ENCODE results near the gene RPS6KA2. TPM values are rescaled to one million over a fixed set of nuclear protein-coding genes. Genes with fewer than 3 reads are reported as not detected.
"Not testable (repeated sequence)": the region's sequence is repeated elsewhere in the genome, so short reads cannot be mapped to it uniquely, and the experiment has no call there.

Gene RPS6KA2
- polyA plus RNA-seq, 6 donors from 2014 or later: 2.1 to 5.4 (median 4.6) TPM

DNA sequence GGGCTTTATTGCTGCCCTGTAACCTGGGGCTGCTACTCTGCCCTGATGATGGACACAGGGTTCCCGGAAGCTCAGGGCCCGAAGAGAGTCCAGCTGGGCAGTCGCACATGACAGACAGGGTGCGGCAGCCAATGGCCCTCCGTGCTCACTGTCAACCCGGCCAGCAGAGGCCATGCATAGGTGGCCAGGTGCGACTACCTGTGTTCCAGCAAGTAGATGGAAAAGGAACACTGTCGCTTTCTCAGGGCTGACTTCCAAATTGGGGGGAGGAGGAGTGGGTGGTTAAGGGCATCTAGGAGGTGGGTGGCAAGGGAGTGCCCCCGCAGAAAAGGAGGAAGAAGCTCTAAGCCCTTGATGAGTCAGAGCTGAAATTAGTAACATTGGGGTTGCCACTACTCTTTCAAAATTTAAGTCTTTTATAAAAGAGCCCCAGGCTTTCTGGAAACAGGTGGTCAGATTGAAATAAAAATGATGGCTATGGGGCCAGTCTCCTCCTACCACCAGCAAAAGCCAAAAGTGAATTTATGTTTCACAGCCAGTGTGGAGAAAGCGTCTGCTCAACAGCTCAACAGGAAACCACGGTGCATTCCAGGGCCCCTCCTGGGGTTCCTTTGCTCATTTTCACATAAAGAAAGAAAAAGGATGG is 38.2 kb downstream of the RPS6KA2 start:
- no peaks in the 10 kb centered on the region for H3K9me3 Mint-ChIP-seq
- H3K36me3 Mint-ChIP-seq: no peaks in the 10 kb centered on the region
- H3K4me1 Mint-ChIP-seq: peaks cover 31 to 44% (median 36%) of the 10 kb centered on the region in 3 donors
- DNase-seq: peak; percentile 19
- no peak for ATAC-seq (ENCODE audit: low read depth in 2 of 2)
- peak overlapping the region; percentile 50 to 92 (median 72) for H3K4me3 Mint-ChIP-seq
- H3K27ac Mint-ChIP-seq: peak overlapping the region in 5 of 6 donors; percentile 2 to 81 (median 72)
- H3K27me3 Mint-ChIP-seq: no peaks in the 10 kb centered on the region

DNA sequence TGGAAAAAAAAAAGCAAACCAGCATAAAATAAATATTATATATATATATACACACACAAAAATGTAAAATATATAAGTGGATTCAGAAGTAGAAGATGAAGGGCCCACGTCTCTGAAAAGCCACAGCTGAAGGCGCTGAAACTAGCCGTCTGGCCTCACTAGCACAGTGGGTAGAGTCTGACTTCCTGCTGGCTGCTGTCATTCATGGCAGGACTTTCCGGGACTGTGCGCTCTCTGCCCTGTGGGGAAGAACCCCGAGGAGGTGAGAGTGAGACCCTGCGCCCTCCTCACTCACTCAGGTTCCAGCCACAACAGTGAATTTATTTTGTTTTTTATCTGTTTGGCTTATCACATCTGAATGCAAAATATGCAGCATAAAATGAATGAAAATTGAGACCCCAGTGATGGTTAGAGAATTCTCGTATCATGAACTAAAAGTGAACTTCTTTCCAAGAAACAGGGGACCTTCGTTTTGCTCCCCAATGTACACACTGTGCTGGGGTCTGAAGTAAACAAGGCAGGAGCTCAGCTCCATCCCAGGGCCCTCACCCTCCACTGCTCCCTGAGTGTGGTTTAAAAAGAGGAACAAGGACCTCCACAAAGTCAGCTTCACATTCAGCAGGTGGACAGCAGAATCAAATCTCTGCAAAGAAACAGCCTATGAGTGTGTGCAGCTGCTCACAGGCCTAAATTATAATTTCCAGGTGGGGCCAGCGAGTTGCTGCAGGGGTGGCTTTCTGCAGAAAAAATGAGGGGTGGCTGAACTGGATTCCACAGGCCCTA is 39.2 kb downstream of the RPS6KA2 start:
- no peaks in the 10 kb centered on the region for H3K27me3 Mint-ChIP-seq
- peak overlapping the region in 5 of 6 donors; percentile 39 to 85 (median 58) for H3K27ac Mint-ChIP-seq
- peak overlapping the region; percentile 50 to 92 (median 72) for H3K4me3 Mint-ChIP-seq
- no peaks in the 10 kb centered on the region for H3K9me3 Mint-ChIP-seq
- ATAC-seq (ENCODE audit: low read depth in 2 of 2): peak; percentile 88 to 90
- peak; percentile 64 for DNase-seq
- no peaks in the 10 kb centered on the region for H3K36me3 Mint-ChIP-seq
- H3K4me1 Mint-ChIP-seq: peaks cover 31 to 47% (median 36%) of the 10 kb centered on the region in 3 donors

- Mint-ChIP-seq H3K27ac (peak within 1 kb of the TSS in 4 of 6 donors; percentile 24 to 82 (median 53)), H3K4me1 (peaks cover 31 to 47% (median 36%) of the 10 kb centered on the region in 3 donors), H3K36me3 (no peaks in the 10 kb centered on the region), H3K27me3 (no peaks in the 10 kb centered on the region), H3K4me3 (peak within 1 kb of the TSS in 6 of 8 donors; percentile 47 to 75 (median 56)), H3K9me3 (no peaks in the 10 kb centered on the region)
- DNase-seq (peak; percentile 60), ATAC-seq (ENCODE audit: low read depth in 2 of 2) (peak; percentile 73 to 76)
Observed at GRCh38 chr6:166586424-166587156, 40.5 kb downstream of the RPS6KA2 start, which contains the start of gene RAMACL. Gene RAMACL, minus strand, starts transcription at chr6:166586678. Its CDS starts 201 bp downstream, at chr6:166586477.

- no peak overlapping the region for H3K4me3 Mint-ChIP-seq
- H3K27me3 Mint-ChIP-seq: no peaks in the 10 kb centered on the region
- no peak for DNase-seq
- no peak for ATAC-seq (ENCODE audit: low read depth in 2 of 2)
- H3K27ac Mint-ChIP-seq: no peak overlapping the region
- H3K4me1 Mint-ChIP-seq: peaks cover 30 to 37% (median 35%) of the 10 kb centered on the region in 3 donors
- no peaks in the 10 kb centered on the region for H3K36me3 Mint-ChIP-seq
- H3K9me3 Mint-ChIP-seq: no peaks in the 10 kb centered on the region
Observed at GRCh38 chr6:166584853-166585429, 42.1 kb downstream of the RPS6KA2 start.

DNA sequence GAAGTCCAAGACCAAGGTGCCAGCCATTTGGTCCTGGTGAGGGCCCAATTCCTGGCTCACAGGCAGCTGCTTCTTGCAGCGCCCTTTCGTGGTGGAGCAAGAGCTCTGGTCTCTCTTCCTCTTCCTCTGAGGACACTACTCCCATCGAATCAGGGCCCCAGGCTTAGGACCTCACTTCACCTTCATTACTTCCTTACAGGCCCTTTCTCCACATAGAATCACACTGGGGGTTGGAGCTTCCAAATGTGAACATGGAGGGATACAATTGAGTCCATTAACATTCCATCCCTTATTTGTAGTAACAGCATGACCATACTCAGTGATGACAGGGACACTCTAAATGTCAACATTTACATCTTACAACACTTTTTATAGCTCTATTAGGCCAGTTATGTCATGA is 42.9 kb downstream of the RPS6KA2 start:
- Mint-ChIP-seq H3K4me3 (no peak overlapping the region), H3K4me1 (peaks cover 22 to 29% (median 27%) of the 10 kb centered on the region in 3 donors), H3K9me3 (no peaks in the 10 kb centered on the region), H3K36me3 (no peaks in the 10 kb centered on the region), H3K27ac (no peak overlapping the region), H3K27me3 (no peaks in the 10 kb centered on the region)
- DNase-seq (no peak), ATAC-seq (ENCODE audit: low read depth in 2 of 2) (no peak)

- DNase-seq: no peak
- no peak for ATAC-seq (ENCODE audit: low read depth in 2 of 2)
- H3K27ac Mint-ChIP-seq: no peak overlapping the region
- no peak overlapping the region for H3K4me3 Mint-ChIP-seq
- no peaks in the 10 kb centered on the region for H3K36me3 Mint-ChIP-seq
- H3K9me3 Mint-ChIP-seq: no peaks in the 10 kb centered on the region
- no peaks in the 10 kb centered on the region for H3K27me3 Mint-ChIP-seq
- peaks cover 15 to 22% (median 19%) of the 10 kb centered on the region in 3 donors for H3K4me1 Mint-ChIP-seq
Observed at GRCh38 chr6:166583230-166583965, 43.7 kb downstream of the RPS6KA2 start.

GRCh38 chr6:166582258-166582657 is 44.8 kb downstream of the RPS6KA2 start:
- Mint-ChIP-seq H3K4me1 (peaks cover 7 to 11% (median 9%) of the 10 kb centered on the region in 3 donors), H3K4me3 (no peak overlapping the region), H3K9me3 (peaks cover 0 to 9% (median 4%) of the 10 kb centered on the region in 7 donors), H3K27me3 (no peaks in the 10 kb centered on the region), H3K27ac (no peak overlapping the region), H3K36me3 (peaks cover 0 to 6% of the 10 kb centered on the region in 2 donors)
- no peak for DNase-seq
- no peak for ATAC-seq (ENCODE audit: low read depth in 2 of 2)

DNA sequence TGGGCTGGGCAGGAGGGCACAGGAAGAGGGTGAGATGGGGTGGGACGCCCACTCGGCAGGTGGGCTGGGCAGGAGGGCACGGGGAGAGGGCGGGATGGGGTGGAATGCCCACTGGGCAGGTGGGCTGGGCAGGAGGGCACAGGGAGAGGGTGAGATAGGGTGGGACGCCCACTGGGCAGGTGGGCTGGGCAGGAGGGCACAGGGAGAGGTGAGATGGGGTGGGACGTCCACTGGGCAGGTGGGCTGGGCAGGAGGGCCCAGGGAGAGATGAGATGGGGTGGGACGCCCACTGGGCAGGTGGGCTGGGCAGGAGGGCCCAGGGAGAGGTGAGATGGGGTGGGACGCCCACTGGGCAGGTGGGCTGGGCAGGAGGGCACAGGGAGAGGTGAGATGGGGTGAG is 45.2 kb downstream of the RPS6KA2 start:
- H3K4me3 Mint-ChIP-seq; DNase-seq; H3K27ac Mint-ChIP-seq; H3K27me3 Mint-ChIP-seq; H3K4me1 Mint-ChIP-seq; ATAC-seq (ENCODE audit: low read depth in 2 of 2): not testable (repeated sequence)
- peaks cover 0 to 10% of the 10 kb centered on the region in 2 donors for H3K36me3 Mint-ChIP-seq
- peaks cover 0 to 12% (median 6%) of the 10 kb centered on the region in 7 donors for H3K9me3 Mint-ChIP-seq

DNA sequence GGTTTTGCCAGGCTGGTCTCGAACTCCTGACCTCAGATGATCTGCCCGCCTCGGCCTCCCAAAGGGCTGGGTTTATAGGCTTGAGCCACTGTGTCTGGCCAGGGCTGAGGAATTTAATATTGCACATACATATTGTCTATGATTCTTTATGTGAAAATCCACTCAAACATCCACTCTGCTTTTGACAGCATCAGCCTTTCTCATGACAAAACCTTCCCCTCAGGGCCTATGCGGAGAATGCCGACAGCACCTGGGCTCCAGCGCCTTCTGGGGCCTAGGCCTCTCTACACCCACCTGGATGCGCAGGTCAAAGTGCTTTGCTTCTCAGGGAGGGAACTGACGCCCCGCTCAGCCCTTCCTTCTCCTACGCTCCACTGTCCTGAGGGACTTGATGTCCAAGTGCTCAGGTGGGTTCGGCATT is 46.0 kb downstream of the RPS6KA2 start:
- no peak overlapping the region for H3K4me3 Mint-ChIP-seq
- no peaks in the 10 kb centered on the region for H3K27me3 Mint-ChIP-seq
- peaks cover 0 to 4% (median 0%) of the 10 kb centered on the region in 3 donors for H3K4me1 Mint-ChIP-seq
- peaks cover 3 to 19% (median 13%) of the 10 kb centered on the region in 7 donors for H3K9me3 Mint-ChIP-seq
- ATAC-seq (ENCODE audit: low read depth in 2 of 2) (no peak), DNase-seq (no peak)
- H3K36me3 Mint-ChIP-seq: peaks cover 4 to 17% of the 10 kb centered on the region in 2 donors
- no peak overlapping the region for H3K27ac Mint-ChIP-seq

DNA sequence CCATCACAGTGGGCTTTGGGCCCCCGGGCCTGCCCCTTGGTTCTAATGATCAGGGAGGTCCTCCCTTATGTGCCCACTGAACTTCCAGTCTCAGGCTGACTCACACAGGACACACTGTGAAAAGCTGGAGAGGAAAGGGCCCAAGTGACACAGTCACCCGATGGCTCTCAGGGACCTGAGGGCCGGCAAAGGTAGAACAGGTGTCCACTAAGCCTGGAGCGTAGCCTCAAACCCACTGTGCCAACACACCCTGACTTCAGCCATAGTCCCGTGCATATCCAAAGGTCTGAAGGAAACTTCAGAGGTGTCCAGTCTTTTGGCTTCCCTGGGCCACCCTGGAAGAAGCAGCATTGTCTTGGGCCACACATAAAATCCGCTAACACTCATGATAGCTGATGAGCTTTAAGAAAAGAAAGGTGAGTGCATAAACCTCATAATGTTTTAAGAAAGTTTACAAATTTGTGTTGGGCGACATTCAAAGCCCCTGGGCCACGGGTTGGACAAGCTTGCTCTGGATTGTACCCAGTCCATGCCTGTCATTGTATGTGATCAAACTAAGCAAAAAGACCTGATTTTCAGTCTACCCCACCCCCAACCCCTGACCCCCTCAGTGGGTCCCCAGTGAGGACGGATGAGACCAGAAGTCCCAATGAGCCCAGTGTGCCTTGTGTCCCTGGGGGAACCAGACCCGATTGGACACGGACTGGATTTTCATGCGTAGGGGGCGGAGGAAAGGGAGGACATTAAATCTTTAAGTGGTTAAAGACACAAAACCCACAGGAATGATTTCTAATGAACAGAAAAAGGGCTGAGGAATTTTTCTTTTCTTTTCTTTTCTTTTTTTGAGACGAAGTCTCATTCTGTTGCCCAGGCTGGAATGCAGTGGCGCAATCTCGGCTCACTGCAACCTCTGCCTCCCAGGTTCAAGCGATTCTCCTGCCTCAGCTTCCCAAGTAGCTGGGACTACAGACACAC is 46.7 kb downstream of the RPS6KA2 start:
- H3K9me3 Mint-ChIP-seq: peaks cover 5 to 21% (median 14%) of the 10 kb centered on the region in 7 donors
- H3K27ac Mint-ChIP-seq: no peak overlapping the region
- H3K4me3 Mint-ChIP-seq: no peak overlapping the region
- H3K4me1 Mint-ChIP-seq: peaks cover 0 to 4% (median 0%) of the 10 kb centered on the region in 3 donors
- DNase-seq (no peak), ATAC-seq (ENCODE audit: low read depth in 2 of 2) (no peak)
- peaks cover 6 to 21% of the 10 kb centered on the region in 2 donors for H3K36me3 Mint-ChIP-seq
- H3K27me3 Mint-ChIP-seq: no peaks in the 10 kb centered on the region

- H3K4me1 Mint-ChIP-seq: peaks cover 0 to 4% (median 0%) of the 10 kb centered on the region in 3 donors
- ATAC-seq (ENCODE audit: low read depth in 2 of 2) (no peak), DNase-seq (no peak)
Observed at GRCh38 chr6:166579237-166579850, 47.7 kb downstream of the RPS6KA2 start.

More at GRCh38 chr6:166579237-166579850, 47.7 kb downstream of the RPS6KA2 start:
- H3K27me3 Mint-ChIP-seq: no peaks in the 10 kb centered on the region
- H3K36me3 Mint-ChIP-seq: peaks cover 12 to 21% of the 10 kb centered on the region in 2 donors
- no peak overlapping the region for H3K27ac Mint-ChIP-seq
- peaks cover 5 to 21% (median 14%) of the 10 kb centered on the region in 7 donors for H3K9me3 Mint-ChIP-seq
- no peak overlapping the region for H3K4me3 Mint-ChIP-seq

Measured in naive B cell (primary cell).